ENCODE data around the gene NRG2.

Gene NRG2

GRCh38 chr5:139820130-139820529 lies 223.0 kb downstream of the NRG2 start:
- no peak for DNase-seq (ENCODE audit: low spot score)
- in situ Hi-C loops (cut with MboI; ENCODE audit: low sequenced_read_pairs, unreplicated experiment) = no loop called here
- TF ChIP-seq CTCF (IDR thresholded peaks at IDR 0.05; ENCODE audit: borderline replicate concordance, control extremely low read depth, extremely low read depth, insufficient read depth, missing control alignments) = no peak

- no peak for TF ChIP-seq CTCF (IDR thresholded peaks at IDR 0.05; ENCODE audit: borderline replicate concordance, control extremely low read depth, extremely low read depth, insufficient read depth, missing control alignments)
- no peak for DNase-seq (ENCODE audit: low spot score)
- in situ Hi-C loops (cut with MboI; ENCODE audit: low sequenced_read_pairs, unreplicated experiment) = no loop called here
These were observed 225.1 kb downstream of the NRG2 start for GRCh38 chr5:139817970-139818369.

GRCh38 chr5:139817362-139817761 lies 225.7 kb downstream of the NRG2 start:
- in situ Hi-C loops (cut with MboI; ENCODE audit: low sequenced_read_pairs, unreplicated experiment) = no loop called here
- no peak for TF ChIP-seq CTCF (IDR thresholded peaks at IDR 0.05; ENCODE audit: borderline replicate concordance, control extremely low read depth, extremely low read depth, insufficient read depth, missing control alignments)
- no peak for DNase-seq (ENCODE audit: low spot score)

GRCh38 chr5:139816566-139816965 lies 226.5 kb downstream of the NRG2 start:
- no peak for TF ChIP-seq CTCF (IDR thresholded peaks at IDR 0.05; ENCODE audit: borderline replicate concordance, control extremely low read depth, extremely low read depth, insufficient read depth, missing control alignments)
- in situ Hi-C loops (cut with MboI; ENCODE audit: low sequenced_read_pairs, unreplicated experiment) = no loop called here
- no peak for DNase-seq (ENCODE audit: low spot score)

GRCh38 chr5:139814704-139815280 lies 228.3 kb downstream of the NRG2 start:
- no peak for TF ChIP-seq CTCF (IDR thresholded peaks at IDR 0.05; ENCODE audit: borderline replicate concordance, control extremely low read depth, extremely low read depth, insufficient read depth, missing control alignments)
- in situ Hi-C loops (cut with MboI; ENCODE audit: low sequenced_read_pairs, unreplicated experiment) = no loop called here
- no peak for DNase-seq (ENCODE audit: low spot score)

- TF ChIP-seq CTCF (IDR thresholded peaks at IDR 0.05; ENCODE audit: borderline replicate concordance, control extremely low read depth, extremely low read depth, insufficient read depth, missing control alignments) = no peak
- in situ Hi-C loops (cut with MboI; ENCODE audit: low sequenced_read_pairs, unreplicated experiment) = no loop called here
- DNase-seq (ENCODE audit: low spot score) = no peak
These were observed 228.9 kb downstream of the NRG2 start for GRCh38 chr5:139814191-139814601.

All from GM13976 (cell line).